Tibial artery (tissue), 4 donors: Measurements from ENCODE around the gene SLCO1B3.
"Not testable (repeated sequence)": the region's sequence is repeated elsewhere in the genome, so short reads cannot be mapped to it uniquely, and the experiment has no call there.

Source experiments
- DNase-seq, 2 donors: peaks; one replicate each; pipeline ENCODE4 v3.0.0-alpha.2; 2019
- H3K27ac ChIP-seq, 2 donors: fragments of 200-600 bp; sonication (generic) in 1 of 2; 1 replicate in 1 of 2; 2 replicates in 1 of 2; pipeline ENCODE4 v1.5.1; 2018 to 2019; ENCODE audit warnings: mild to moderate bottlenecking in 1 of 2
- H3K27me3 ChIP-seq, 2 donors: fragments of 200-600 bp; sonication (generic) in 1 of 2; one replicate each; pipeline versions ENCODE4 v1.5.1 to v1.6.0; 2016 to 2019
- H3K36me3 ChIP-seq, 3 donors: fragments of 200-600 bp; sonication (generic) in 2 of 3; one replicate each; pipeline ENCODE4 v1.5.1; 2016 to 2019; ENCODE audit warnings: mild to moderate bottlenecking in 2 of 3
- H3K4me1 ChIP-seq, 4 donors: fragments of 200-600 bp; sonication (generic) in 2 of 4; 1 replicate in 3 of 4; 2 replicates in 1 of 4; pipeline ENCODE4 v1.5.1; 2016 to 2019
- H3K4me3 ChIP-seq, 2 donors: fragments of 200-600 bp; sonication (generic) in 1 of 2; 1 replicate in 1 of 2; 2 replicates in 1 of 2; pipeline ENCODE4 v1.5.1; 2018 to 2019; ENCODE audit warnings: mild to moderate bottlenecking in 2 of 2
- H3K9me3 ChIP-seq, 3 donors: fragments of 200-600 bp; sonication (generic) in 1 of 3; one replicate each; pipeline ENCODE4 v1.5.1; 2016 to 2019
- intact Hi-C: fragments of 100-400 bp; cut with DNase I; formaldehyde crosslinking; loops from one replicate; pipeline ENCODE4 v1.15.0; 2023; ENCODE audit warnings: low total_unique reads
- TF ChIP-seq, protein P1 (sequence below), 2 experiments: fragments of 200-600 bp in 1 of 2; fragments of 450-650 bp in 1 of 2; IDR thresholded peaks; one replicate each; pipeline ENCODE4 v1.5.1; 2017 to 2019; ENCODE audit warnings: antibody characterized with exemption in 2 of 2, mild to moderate bottlenecking in 1 of 2, moderate library complexity in 1 of 2

The SLCO1B3 gene, protein sequence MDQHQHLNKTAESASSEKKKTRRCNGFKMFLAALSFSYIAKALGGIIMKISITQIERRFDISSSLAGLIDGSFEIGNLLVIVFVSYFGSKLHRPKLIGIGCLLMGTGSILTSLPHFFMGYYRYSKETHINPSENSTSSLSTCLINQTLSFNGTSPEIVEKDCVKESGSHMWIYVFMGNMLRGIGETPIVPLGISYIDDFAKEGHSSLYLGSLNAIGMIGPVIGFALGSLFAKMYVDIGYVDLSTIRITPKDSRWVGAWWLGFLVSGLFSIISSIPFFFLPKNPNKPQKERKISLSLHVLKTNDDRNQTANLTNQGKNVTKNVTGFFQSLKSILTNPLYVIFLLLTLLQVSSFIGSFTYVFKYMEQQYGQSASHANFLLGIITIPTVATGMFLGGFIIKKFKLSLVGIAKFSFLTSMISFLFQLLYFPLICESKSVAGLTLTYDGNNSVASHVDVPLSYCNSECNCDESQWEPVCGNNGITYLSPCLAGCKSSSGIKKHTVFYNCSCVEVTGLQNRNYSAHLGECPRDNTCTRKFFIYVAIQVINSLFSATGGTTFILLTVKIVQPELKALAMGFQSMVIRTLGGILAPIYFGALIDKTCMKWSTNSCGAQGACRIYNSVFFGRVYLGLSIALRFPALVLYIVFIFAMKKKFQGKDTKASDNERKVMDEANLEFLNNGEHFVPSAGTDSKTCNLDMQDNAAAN

DNA sequence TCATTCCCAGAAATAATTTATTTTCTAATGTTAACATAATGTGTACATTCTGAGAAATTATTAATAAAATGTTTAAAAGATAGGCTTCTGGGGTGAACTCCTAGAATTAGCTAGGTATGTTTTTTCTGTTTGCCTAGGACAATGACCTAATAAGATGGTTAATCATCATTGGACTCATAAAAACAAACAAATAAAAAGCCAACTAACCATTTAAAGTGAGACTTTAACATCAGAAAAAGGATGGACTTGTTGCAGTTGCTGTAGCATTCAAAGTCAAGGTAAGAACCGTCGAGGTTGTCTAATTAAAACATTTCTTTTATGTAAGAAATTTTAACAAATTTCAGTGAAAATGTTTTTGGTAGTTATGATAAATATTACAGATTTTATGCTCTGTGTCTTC is at the start of gene SLCO1B3:
SLCO1B3 (plus strand) TSS at position 219 of the 400 bp plus-strand sequence. CDS start 5,034 bp downstream, outside the sequence.
- H3K4me3 ChIP-seq = no peak within 1 kb of the TSS
- H3K27ac ChIP-seq = no peak within 1 kb of the TSS
- H3K27me3 ChIP-seq = no peaks in the 10 kb centered on the region
- H3K9me3 ChIP-seq = no peaks in the 10 kb centered on the region
- H3K36me3 ChIP-seq = no peaks in the 10 kb centered on the region
- intact Hi-C loops = no loop called here
- H3K4me1 ChIP-seq = no peaks in the 10 kb centered on the region
- no peak for DNase-seq
- TF ChIP-seq, protein P1, sequence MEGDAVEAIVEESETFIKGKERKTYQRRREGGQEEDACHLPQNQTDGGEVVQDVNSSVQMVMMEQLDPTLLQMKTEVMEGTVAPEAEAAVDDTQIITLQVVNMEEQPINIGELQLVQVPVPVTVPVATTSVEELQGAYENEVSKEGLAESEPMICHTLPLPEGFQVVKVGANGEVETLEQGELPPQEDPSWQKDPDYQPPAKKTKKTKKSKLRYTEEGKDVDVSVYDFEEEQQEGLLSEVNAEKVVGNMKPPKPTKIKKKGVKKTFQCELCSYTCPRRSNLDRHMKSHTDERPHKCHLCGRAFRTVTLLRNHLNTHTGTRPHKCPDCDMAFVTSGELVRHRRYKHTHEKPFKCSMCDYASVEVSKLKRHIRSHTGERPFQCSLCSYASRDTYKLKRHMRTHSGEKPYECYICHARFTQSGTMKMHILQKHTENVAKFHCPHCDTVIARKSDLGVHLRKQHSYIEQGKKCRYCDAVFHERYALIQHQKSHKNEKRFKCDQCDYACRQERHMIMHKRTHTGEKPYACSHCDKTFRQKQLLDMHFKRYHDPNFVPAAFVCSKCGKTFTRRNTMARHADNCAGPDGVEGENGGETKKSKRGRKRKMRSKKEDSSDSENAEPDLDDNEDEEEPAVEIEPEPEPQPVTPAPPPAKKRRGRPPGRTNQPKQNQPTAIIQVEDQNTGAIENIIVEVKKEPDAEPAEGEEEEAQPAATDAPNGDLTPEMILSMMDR (IDR thresholded peaks at IDR 0.05) = no peak

DNA sequence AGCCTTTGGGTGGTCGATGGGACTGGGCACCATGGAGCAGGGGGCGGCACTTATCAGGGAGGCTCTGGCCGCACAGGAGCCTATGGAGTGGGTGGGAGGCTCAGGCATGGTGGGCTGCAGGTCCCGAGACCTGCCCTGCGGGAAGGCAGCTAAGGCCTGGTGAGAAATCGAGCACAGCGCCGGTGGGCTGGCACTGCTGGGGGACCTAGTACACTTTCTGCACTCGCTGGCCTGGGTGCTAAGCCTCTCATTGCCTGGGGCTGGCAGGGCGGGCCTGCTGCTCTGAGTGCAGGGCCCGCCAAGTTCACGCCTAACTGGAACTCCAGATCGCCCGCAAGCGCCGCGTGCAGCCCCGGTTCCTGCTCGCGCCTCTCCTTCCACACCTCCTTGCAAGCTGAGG is 33.1 kb upstream of the SLCO1B3 start:
- intact Hi-C loops = no loop called here
- Histone ChIP-seq H3K27ac (no peak overlapping the region), H3K27me3 (no peaks in the 10 kb centered on the region), H3K4me3 (no peak overlapping the region), H3K36me3 (no peaks in the 10 kb centered on the region), H3K9me3 (peaks cover 0 to 2% (median 0%) of the 10 kb centered on the region in 3 donors), H3K4me1 (no peaks in the 10 kb centered on the region)
- TF ChIP-seq, protein P1 (IDR thresholded peaks at IDR 0.05) = no peak
- no peak for DNase-seq

DNA sequence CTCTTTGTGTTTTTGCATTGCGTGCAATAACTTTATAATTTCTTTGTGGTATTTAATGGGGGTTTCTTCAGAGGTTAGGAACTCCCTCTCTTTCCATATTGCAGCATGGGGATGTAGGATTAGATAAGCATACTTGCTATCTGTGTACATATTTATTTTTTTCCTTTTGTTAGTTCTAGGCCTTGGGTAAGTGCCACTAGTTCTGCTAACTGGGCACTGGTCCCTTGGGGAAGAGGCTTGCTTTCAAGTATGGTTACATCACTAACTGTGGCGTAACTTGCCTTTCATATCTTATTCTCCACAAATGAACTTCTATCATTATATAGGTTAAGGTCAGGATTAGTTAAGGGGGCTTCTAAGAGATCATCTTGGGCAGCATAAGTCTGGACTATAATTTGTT is 31.5 kb upstream of the SLCO1B3 start:
- H3K9me3 ChIP-seq = peaks cover 0 to 2% (median 0%) of the 10 kb centered on the region in 3 donors
- intact Hi-C loops = no loop called here
- no peaks in the 10 kb centered on the region for H3K27me3 ChIP-seq
- no peak for DNase-seq
- H3K4me1 ChIP-seq = no peaks in the 10 kb centered on the region
- TF ChIP-seq, protein P1 (IDR thresholded peaks at IDR 0.05) = no peak
- no peak overlapping the region for H3K27ac ChIP-seq
- H3K4me3 ChIP-seq = no peak overlapping the region
- no peaks in the 10 kb centered on the region for H3K36me3 ChIP-seq

DNA sequence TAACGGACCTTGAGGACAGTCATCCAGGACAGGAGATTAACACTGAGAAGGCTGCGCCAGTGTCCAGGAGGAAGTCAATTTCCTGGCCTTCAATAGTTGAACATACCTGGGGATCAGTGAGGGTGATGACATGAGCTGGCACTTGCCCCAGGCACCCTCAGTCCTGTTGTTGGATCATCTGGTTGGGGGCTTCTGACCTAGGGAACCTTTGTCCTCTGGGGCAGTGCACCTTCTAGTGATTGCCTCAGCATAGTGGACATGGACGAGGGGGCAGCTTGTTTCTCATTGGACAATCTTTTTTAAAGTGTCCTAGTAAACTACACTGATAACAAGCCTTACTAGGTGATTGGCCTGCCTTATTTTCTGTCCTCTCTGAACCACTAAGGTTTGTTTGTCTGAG is 30.5 kb upstream of the SLCO1B3 start:
- H3K27me3 ChIP-seq, H3K36me3 ChIP-seq, H3K27ac ChIP-seq, DNase-seq, H3K4me3 ChIP-seq, H3K9me3 ChIP-seq, intact Hi-C loops, H3K4me1 ChIP-seq: not testable (repeated sequence)

DNA sequence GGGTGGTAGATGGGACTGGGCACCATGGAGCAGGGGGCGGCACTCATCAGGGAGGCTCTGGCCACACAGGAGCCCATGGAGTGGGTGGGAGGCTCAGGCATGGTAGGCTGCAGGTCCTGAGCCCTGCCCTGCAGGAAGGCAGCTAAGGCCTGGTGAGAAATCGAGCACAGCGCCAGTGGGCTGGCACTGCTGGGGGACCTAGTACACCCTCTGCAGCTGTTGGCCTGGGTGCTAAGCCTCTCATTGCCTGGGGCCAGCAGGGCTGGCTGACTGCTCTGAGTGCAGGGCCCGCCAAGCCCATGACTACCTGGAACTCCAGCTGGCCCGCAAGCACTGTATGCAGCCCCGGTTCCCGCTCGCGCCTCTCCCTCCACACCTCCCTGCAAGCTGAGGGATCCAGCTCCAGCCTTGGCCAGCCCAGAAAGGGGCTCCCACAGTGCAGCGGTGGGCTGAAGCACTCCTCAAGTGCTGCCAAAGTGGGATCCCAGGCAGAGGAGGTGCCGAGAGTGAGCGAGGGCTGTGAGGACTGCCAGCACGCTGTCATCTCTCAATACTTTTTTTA is 26.6 kb upstream of the SLCO1B3 start:
- H3K9me3 ChIP-seq, intact Hi-C loops, DNase-seq, H3K4me1 ChIP-seq, H3K27ac ChIP-seq, H3K36me3 ChIP-seq, H3K27me3 ChIP-seq, H3K4me3 ChIP-seq: not testable (repeated sequence)

DNA sequence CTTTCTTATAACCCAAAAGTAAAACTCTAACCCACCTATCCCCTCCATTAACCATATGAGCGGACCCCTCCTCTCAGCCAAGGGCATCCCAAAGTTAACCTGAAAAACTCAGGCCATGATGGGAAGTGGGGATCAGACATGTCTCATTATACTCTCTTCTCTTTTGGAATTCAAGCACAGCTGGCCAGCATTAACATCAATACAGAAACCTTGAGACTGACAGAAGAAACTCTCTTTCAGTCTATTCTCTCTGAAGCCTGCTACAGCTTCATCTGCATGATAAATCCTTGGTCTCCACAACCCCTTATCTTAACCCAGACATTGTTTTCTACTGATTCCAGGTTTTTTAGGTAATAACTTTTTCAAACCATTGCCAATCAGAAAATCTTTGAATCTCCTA is 17.5 kb upstream of the SLCO1B3 start:
- no peaks in the 10 kb centered on the region for H3K27me3 ChIP-seq
- H3K4me3 ChIP-seq = no peak overlapping the region
- no peaks in the 10 kb centered on the region for H3K9me3 ChIP-seq
- TF ChIP-seq, protein P1 (IDR thresholded peaks at IDR 0.05) = no peak
- no peaks in the 10 kb centered on the region for H3K4me1 ChIP-seq
- no peak for DNase-seq
- no peak overlapping the region for H3K27ac ChIP-seq
- H3K36me3 ChIP-seq = no peaks in the 10 kb centered on the region
- intact Hi-C loops = no loop called here
